Endothelial cell of umbilical vein (primary cell): ENCODE measurements around the gene CENPL. TPM values are rescaled to one million over a fixed set of nuclear protein-coding genes. Genes with fewer than 3 reads are reported as not detected.

Experiments used
- BruUV-seq: library from RNA; stranded (reverse); fragments of 400-500 nt; replicated peaks from 2 replicates; lab custom pipeline; 2021; lab: Mats Ljungman, UMichigan
- CTCF ChIA-PET: fragments of 300-600, 350-600 bp; sonication (Branson Sonifier 250); formaldehyde crosslinking; loops from one replicate; lab custom pipeline; 2021; ENCODE audit warnings: antibody characterized with exemption, inconsistent platforms; lab: Charles Lee
- POLR2A ChIA-PET: fragments of 300-600, 350-600 bp; sonication (Branson Sonifier 250); formaldehyde crosslinking; loops from one replicate; lab custom pipeline; 2021; ENCODE audit warnings: antibody characterized with exemption, inconsistent platforms; lab: Charles Lee
- DNase-seq: peaks from one replicate; pipeline ENCODE4 v3.0.0-alpha.2; 2011; ENCODE audit warnings: low read depth, low spot score
- FAIRE-seq: peaks from 2 replicates; lab custom pipeline; 2011; peaks lifted over from hg19 to GRCh38; lab: Jason Lieb, UNC
- H2AFZ ChIP-seq: 2 replicates; pipeline ENCODE4 v1.6.0; 2012; ENCODE audit warnings: low read depth, low read length, control low read depth, inconsistent platforms
- H3K27ac ChIP-seq: 2 replicates; pipeline ENCODE4 v1.5.1; 2011; ENCODE audit warnings: low read depth, mild to moderate bottlenecking, control low read depth, low read length, moderate library complexity; ENCODE audit not compliant: insufficient read depth
- H3K27me3 ChIP-seq, 2 experiments: 2 replicates each; pipeline versions ENCODE4 v1.6.0 to v1.6.1; 2011; ENCODE audit warnings: low read length in 2 of 2, mixed read lengths in 1 of 2; ENCODE audit not compliant: control insufficient read depth in 2 of 2, insufficient read depth in 2 of 2
- H3K36me3 ChIP-seq, 2 experiments: 2 replicates in 1 of 2; 3 replicates in 1 of 2; pipeline ENCODE4 v1.5.1; 2011; ENCODE audit warnings: low read length in 2 of 2, mild to moderate bottlenecking in 1 of 2, moderate library complexity in 1 of 2; ENCODE audit not compliant: control insufficient read depth in 2 of 2, insufficient read depth in 2 of 2; ENCODE audit errors: extremely low read depth in 1 of 2
- H3K4me1 ChIP-seq: 3 replicates; pipeline ENCODE4 v1.5.1; 2011; ENCODE audit warnings: mild to moderate bottlenecking, low read length; ENCODE audit not compliant: control insufficient read depth, insufficient read depth; ENCODE audit errors: extremely low read depth
- H3K4me2 ChIP-seq: 2 replicates; pipeline ENCODE4 v1.6.1; 2011; ENCODE audit warnings: low read length, control low read depth, mixed read lengths; ENCODE audit not compliant: insufficient read depth
- H3K4me3 ChIP-seq, 3 experiments: fragments of 200-600 bp in 1 of 3; sonication (generic), shearing (Covaris generic) in 1 of 3; replicated peaks in 1 of 3; 2 replicates each; pipeline ENCODE4 v1.5.1; 2011 to 2016; ENCODE audit warnings: control low read depth in 3 of 3, low read length in 3 of 3, mild to moderate bottlenecking in 2 of 3, inconsistent platforms in 1 of 3, low read depth in 1 of 3, moderate library complexity in 1 of 3; ENCODE audit not compliant: insufficient read depth in 1 of 3
- H3K79me2 ChIP-seq: 2 replicates; pipeline ENCODE4 v1.6.0; 2012; ENCODE audit warnings: low read length, inconsistent platforms; ENCODE audit not compliant: control insufficient read depth, insufficient read depth
- H3K9ac ChIP-seq: replicated peaks from 2 replicates; pipeline ENCODE3; 2011; ENCODE audit warnings: low read length, control low read depth; ENCODE audit not compliant: insufficient read depth; ENCODE audit errors: extremely low read depth
- H3K9me1 ChIP-seq: replicated peaks from 3 replicates; pipeline ENCODE4 v1.6.0; 2011; ENCODE audit warnings: mild to moderate bottlenecking, low read length; ENCODE audit not compliant: control insufficient read depth, insufficient read depth; ENCODE audit errors: extremely low read depth
- H3K9me3 ChIP-seq: replicated peaks from 2 replicates; pipeline ENCODE4 v1.5.1; 2012; ENCODE audit warnings: low read length, inconsistent platforms; ENCODE audit not compliant: control insufficient read depth, insufficient read depth
- H4K20me1 ChIP-seq: replicated peaks from 2 replicates; pipeline ENCODE3; 2011; ENCODE audit warnings: mild to moderate bottlenecking, low read length; ENCODE audit not compliant: control insufficient read depth, insufficient read depth; ENCODE audit errors: extremely low read depth
- CTCF ChIP-seq, 2 donors: IDR thresholded peaks; 1 replicate in 1 of 2; 2 replicates in 1 of 2; pipeline ENCODE4 v1.5.1; 2011; ENCODE audit warnings: low read length in 2 of 2, mild to moderate bottlenecking in 2 of 2, moderate library complexity in 2 of 2, control low read depth in 1 of 2, inconsistent platforms in 1 of 2, low read depth in 1 of 2; ENCODE audit not compliant: insufficient read depth in 1 of 2; ENCODE audit errors: extremely low read depth in 1 of 2
- EZH2 ChIP-seq: IDR thresholded peaks from 2 replicates; pipeline ENCODE4 v1.6.1; 2012; ENCODE audit warnings: borderline replicate concordance, low read depth, mild to moderate bottlenecking, moderate library complexity, low read length, inconsistent platforms; ENCODE audit not compliant: severe bottlenecking
- FOS ChIP-seq: IDR thresholded peaks from 2 replicates; pipeline ENCODE4 v1.6.1; 2011; ENCODE audit warnings: mild to moderate bottlenecking, low read length, moderate library complexity, borderline replicate concordance; ENCODE audit not compliant: insufficient read depth
- GATA2 ChIP-seq: IDR thresholded peaks from 2 replicates; pipeline ENCODE4 v1.7.0; 2011; ENCODE audit warnings: low read depth, mild to moderate bottlenecking, moderate library complexity, mixed read lengths, low read length; ENCODE audit not compliant: insufficient read length, insufficient read depth
- JUN ChIP-seq: IDR thresholded peaks from 2 replicates; pipeline ENCODE4 v1.6.1; 2011; ENCODE audit warnings: borderline replicate concordance, low read depth; ENCODE audit not compliant: insufficient read length, insufficient read depth
- MAX ChIP-seq: IDR thresholded peaks from 2 replicates; pipeline ENCODE4 v1.6.1; 2011; ENCODE audit not compliant: insufficient read depth, insufficient read length
- MYC ChIP-seq: IDR thresholded peaks from one replicate; pipeline ENCODE4 v1.6.1; 2011; ENCODE audit warnings: mild to moderate bottlenecking, low read depth, low read length
- POLR2A ChIP-seq: IDR thresholded peaks from 2 replicates; pipeline ENCODE4 v1.6.1; 2012; ENCODE audit warnings: low read depth, mild to moderate bottlenecking, control low read depth, low read length
- POLR2AphosphoS5 ChIP-seq: IDR thresholded peaks from 2 replicates; pipeline ENCODE4 v1.6.1; 2012; ENCODE audit warnings: low read depth, mild to moderate bottlenecking, control low read depth, low read length, moderate library complexity; ENCODE audit not compliant: insufficient read depth
- dilution Hi-C: fragments of 300-500 bp; cut with MboI; formaldehyde crosslinking; loops from one replicate; pipeline ENCODE4 v1.15.0; 2019; ENCODE audit warnings: low sequenced_read_pairs; ENCODE audit not compliant: extremely low pct_ligation_motif_present
- intact Hi-C: fragments of 100-400 bp; cut with micrococcal nuclease; formaldehyde crosslinking; loops from one replicate; pipeline ENCODE4 v1.10.0; 2022
- polyA plus RNA-seq, 4 experiments: library from polyadenylated mRNA; depleted of rRNA in 3 of 4; stranded (reverse) in 3 of 4; unstranded in 1 of 4; fragments of >200 nt; gene quantifications; 2 replicates each; pipeline versions ENCODE4 v1.2.1 to v1.2.3, GENCODE V29; 2011 to 2012; ENCODE audit warnings: missing spikeins in 1 of 4
- total RNA-seq: library from RNA; stranded (reverse); gene quantifications from 2 replicates; pipeline ENCODE4 v1.2.3, GENCODE V29; 2021

CENPL gene
- total and polyA plus RNA-seq, 2 donors (not counting 3 experiments of a cell fraction or from before 2014, with no cell fraction given) = 5.9 to 20.8 TPM

- FAIRE-seq (peak; percentile 83), DNase-seq (peak; percentile 96)
- Histone ChIP-seq H2AFZ (peak overlapping the region; percentile 36), H3K4me1 (peaks cover 33% of the 10 kb centered on the region), H3K36me3 (peaks cover 0 to 14% of the 10 kb centered on the region in 2 experiments), H3K27ac (peak overlapping the region; percentile 57), H4K20me1 (peaks cover 3% of the 10 kb centered on the region), H3K27me3 (no peaks in the 10 kb centered on the region), H3K9me3 (no peaks in the 10 kb centered on the region), H3K79me2 (peaks cover 23% of the 10 kb centered on the region), H3K9ac (peak overlapping the region; percentile 54), H3K4me3 (no peak overlapping the region), H3K4me2 (peak overlapping the region; percentile 53), H3K9me1 (no peaks in the 10 kb centered on the region)
- no TSS peak for BruUV-seq
- ChIA-PET POLR2A (interaction anchor here (0.9 to 1.6 kb wide), 4 partner anchors 8 to 152 kb away, joined by 3 to 10 read pairs (median 4); partner anchors contain the start of gene RC3H1), CTCF (interaction anchor here (0.6 to 1.8 kb wide), 6 partner anchors 8 to 1128 kb away, joined by 3 to 5 read pairs (median 4); no protein-coding TSS in a partner anchor)
- peak; percentile 21 for TF ChIP-seq POLR2AphosphoS5
- no peak for TF ChIP-seq MYC
- TF ChIP-seq JUN = peak; percentile 30
- no peak for TF ChIP-seq POLR2A
- TF ChIP-seq FOS = no peak
- TF ChIP-seq GATA2 = peak; percentile 85
- TF ChIP-seq CTCF (IDR thresholded peaks at IDR 0.05; ENCODE audit: extremely low read depth in 1 of 2, insufficient read depth in 1 of 2, low read depth in 1 of 2, low read length in 2 of 2) = no peak
- no peak for TF ChIP-seq EZH2
- TF ChIP-seq MAX = peak; percentile 38
- dilution Hi-C loops = no loop called here
- intact Hi-C loops = loop anchor here (2.0 kb wide), 2 partner anchors 44 to 440 kb away; no protein-coding TSS in a partner anchor
Measured at GRCh38 chr1:173870252-173871075, 45.8 kb upstream of the CENPL start.
